HTERT RPE-1 (cell line): ENCODE results near the gene LYAR.

Experiments
- in situ Hi-C: fragments of 300-500 bp; cut with MboI; formaldehyde crosslinking; loops from 4 replicates; pipeline ENCODE4 v1.14.3; 2020; ENCODE audit warnings: low sequenced_read_pairs

The LYAR gene

GRCh38 chr4:4289941-4290850 lies at the start of gene LYAR, which contains the start of gene ZBTB49:
Gene LYAR (minus strand): TSS chr4:4290154. CDS start chr4:4283742, 6,412 bp downstream.
Gene ZBTB49 (plus strand): TSS chr4:4290251. CDS start chr4:4299946, 9,695 bp downstream.
- in situ Hi-C loops, result no loop called here

- in situ Hi-C loops, result no loop called here
These were observed 49.6 kb upstream of the LYAR start for GRCh38 chr4:4339504-4340085.

- in situ Hi-C loops, result no loop called here
These were observed 48.5 kb upstream of the LYAR start for GRCh38 chr4:4338210-4339001.

GRCh38 chr4:4334798-4335520 lies 45.0 kb upstream of the LYAR start:
- in situ Hi-C loops, result no loop called here

GRCh38 chr4:4333265-4333706 lies 43.3 kb upstream of the LYAR start:
- in situ Hi-C loops, result no loop called here

- in situ Hi-C loops, result no loop called here
These were observed 42.6 kb upstream of the LYAR start for GRCh38 chr4:4332529-4332928.

- in situ Hi-C loops, result no loop called here
These were observed 40.8 kb upstream of the LYAR start for GRCh38 chr4:4330794-4331193.

- in situ Hi-C loops, result no loop called here
These were observed 39.5 kb upstream of the LYAR start for GRCh38 chr4:4329496-4329895.

GRCh38 chr4:4328840-4329239 lies 38.9 kb upstream of the LYAR start:
- in situ Hi-C loops, result no loop called here

GRCh38 chr4:4328206-4328605 lies 38.3 kb upstream of the LYAR start:
- in situ Hi-C loops, result no loop called here

- in situ Hi-C loops, result no loop called here
These were observed 37.7 kb upstream of the LYAR start for GRCh38 chr4:4327652-4328121.

- in situ Hi-C loops, result no loop called here
These were observed 36.2 kb upstream of the LYAR start for GRCh38 chr4:4326166-4326565.

GRCh38 chr4:4325321-4325720 lies 35.4 kb upstream of the LYAR start:
- in situ Hi-C loops, result no loop called here

GRCh38 chr4:4323705-4324534 lies 34.0 kb upstream of the LYAR start:
- in situ Hi-C loops, result no loop called here

- in situ Hi-C loops, result no loop called here
These were observed 32.2 kb upstream of the LYAR start for GRCh38 chr4:4321951-4322688.

GRCh38 chr4:4320951-4321714 lies 31.2 kb upstream of the LYAR start:
- in situ Hi-C loops, result no loop called here

- in situ Hi-C loops, result no loop called here
These were observed 30.6 kb upstream of the LYAR start for GRCh38 chr4:4320528-4320927.

- in situ Hi-C loops, result no loop called here
These were observed 27.7 kb upstream of the LYAR start for GRCh38 chr4:4317496-4318232.
